ENCODE results near the gene ZNF750.
A peak's percentile ranks its signal among the peaks of the same experiment; 100 is the strongest.

The ZNF750 gene

GRCh38 chr17:82872591-82873520 is 33.0 kb upstream of the ZNF750 start:
- no peak for DNase-seq

DNA sequence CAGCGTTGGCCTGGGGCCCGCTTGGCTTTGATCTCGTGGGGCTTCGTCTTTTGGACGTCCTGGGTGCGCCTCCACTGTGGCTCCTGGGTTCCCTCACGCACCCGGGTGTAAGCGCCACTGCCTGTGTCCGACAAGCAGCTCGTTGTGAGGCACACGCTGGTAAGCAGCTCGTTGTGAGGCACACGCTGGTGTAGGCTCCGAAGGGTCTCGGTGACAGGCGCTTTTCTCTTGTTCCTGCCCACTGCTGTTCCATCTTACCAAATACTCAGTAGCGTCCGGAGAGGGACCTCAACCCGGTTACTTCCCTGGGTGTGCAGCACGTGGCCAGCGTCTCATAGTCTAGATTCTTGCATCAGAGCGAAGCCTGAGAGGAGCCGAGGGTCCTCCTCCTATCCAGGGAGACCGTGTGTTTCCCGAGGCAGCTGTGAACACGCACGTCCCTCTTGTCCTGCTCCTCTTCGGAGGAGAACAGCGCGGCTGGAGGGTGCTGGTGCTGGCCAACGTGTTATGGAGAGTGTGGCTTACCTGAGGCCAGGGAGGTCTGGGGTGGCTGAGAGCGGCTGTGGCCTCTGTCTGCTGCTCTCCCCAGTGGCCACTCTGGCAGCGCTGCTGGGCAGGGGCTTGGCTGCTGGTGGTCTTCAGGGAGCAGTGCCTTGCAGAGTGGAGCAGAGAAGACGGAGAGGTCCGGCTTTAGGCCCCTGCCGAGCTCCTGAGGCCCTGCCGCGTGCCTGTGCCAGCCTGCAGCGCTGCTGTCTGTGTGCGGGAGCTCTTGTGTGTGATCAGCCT is 32.1 kb upstream of the ZNF750 start:
- DNase-seq = no peak

GRCh38 chr17:82871056-82871775 is 31.4 kb upstream of the ZNF750 start:
- DNase-seq = no peak

GRCh38 chr17:82870541-82870940 is 30.7 kb upstream of the ZNF750 start:
- DNase-seq = no peak

- no peak for DNase-seq
Measured at GRCh38 chr17:82870091-82870491, 30.3 kb upstream of the ZNF750 start.

DNA sequence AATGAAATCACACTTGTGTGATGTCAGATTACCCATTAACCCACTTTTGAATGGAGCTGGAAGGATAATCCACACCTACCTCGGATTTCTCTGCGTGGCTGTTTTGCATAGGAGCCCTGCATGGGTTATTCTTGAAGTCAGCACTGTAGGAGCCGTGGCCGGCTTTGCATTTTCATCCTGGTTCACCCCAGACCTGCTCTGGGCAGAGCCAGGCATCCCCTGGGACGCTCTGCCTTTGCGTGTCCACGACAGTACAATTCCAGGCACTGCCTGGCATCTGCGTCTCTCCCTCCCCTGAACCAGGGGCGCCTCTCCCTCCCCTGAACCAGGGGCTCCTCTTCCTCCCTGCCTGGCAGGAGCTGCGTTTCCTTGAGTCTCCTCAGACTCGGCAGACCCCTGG is 29.7 kb upstream of the ZNF750 start:
- DNase-seq = no peak

GRCh38 chr17:82868715-82869131 is 28.9 kb upstream of the ZNF750 start:
- no peak for DNase-seq

GRCh38 chr17:82867763-82868325 is 28.0 kb upstream of the ZNF750 start:
- DNase-seq = no peak

GRCh38 chr17:82866590-82867191 is 26.9 kb upstream of the ZNF750 start:
- peak; percentile 70 for DNase-seq

DNA sequence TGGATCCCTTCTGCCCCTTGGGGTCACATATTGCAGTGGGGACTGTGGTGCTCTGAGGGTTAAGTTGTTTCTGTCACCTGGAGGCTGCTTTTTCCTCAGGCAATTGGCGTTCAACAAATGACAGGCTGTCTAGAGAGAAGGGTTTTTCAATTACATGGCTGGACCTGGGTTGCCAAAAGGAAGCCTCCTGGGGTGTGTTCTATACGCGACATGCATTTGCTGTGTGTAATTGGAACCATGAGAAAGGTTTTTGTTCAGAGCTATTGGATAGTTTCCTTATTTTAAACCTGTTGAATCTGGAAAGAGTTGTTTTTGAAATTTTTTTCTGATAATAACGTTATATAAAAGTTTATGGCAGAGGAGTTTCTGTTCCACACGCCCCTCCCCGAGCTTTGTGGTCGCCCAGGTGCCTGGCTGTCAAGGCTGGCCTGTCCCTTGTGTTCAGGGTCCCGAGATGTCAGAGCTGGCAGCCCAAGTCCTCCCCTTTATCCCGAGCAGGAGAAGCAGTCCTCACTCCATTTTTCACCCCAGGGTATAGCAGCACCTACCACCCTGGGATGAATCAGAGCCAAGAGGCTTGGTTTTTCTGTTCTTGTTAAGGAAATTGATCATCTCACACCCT is 26.1 kb upstream of the ZNF750 start:
- no peak for DNase-seq

DNA sequence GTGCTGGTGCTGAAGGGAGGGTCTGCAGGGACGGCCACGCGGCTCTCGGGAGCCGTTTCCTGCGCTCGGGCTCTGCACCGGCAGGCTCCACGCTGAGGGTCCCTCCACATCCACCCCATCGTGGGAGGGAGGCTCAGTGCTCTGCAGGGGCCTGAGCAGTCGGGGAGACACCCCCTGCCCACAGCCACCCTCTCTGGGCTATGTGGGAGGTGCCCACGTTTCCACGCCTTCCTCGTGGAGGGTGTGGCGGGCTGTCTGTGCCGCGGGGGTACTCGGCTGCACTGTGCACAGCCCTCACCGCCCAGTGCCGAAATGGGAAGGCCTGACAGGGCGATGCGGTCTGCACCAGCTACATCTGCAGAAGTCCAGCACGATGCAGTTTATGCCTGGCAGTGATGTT is 25.5 kb upstream of the ZNF750 start:
- DNase-seq = no peak

DNA sequence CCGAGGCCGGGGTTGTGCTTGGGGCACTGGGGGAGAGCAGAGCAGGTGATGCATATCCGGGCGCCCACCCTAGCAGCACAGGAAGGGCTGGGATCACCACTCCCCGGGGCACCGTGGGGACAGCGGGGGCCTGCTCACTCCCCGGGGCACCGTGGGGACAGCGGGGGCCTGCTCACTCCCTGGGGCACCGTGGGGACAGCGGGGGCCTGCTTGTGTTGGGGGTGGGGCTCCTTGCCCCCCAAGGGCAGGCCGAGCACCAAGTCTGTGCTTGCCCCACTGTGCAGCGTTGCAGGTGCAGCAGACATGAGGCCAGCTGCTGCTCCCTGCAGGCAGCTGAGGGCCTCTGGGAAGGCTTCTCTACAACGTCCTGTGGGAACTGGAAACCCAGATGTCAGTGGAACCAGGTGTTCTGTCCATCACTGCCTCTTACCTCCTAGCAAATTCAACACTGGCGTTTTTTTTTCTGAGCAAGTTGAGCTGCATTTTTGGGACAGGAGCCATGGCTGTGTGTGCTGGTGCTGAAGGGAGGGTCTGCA is 25.0 kb upstream of the ZNF750 start:
- DNase-seq = no peak

GRCh38 chr17:82863941-82864712 is 24.3 kb upstream of the ZNF750 start:
- peak; percentile 85 for DNase-seq

- no peak for DNase-seq
Measured at GRCh38 chr17:82863383-82863940, 23.6 kb upstream of the ZNF750 start.

DNA sequence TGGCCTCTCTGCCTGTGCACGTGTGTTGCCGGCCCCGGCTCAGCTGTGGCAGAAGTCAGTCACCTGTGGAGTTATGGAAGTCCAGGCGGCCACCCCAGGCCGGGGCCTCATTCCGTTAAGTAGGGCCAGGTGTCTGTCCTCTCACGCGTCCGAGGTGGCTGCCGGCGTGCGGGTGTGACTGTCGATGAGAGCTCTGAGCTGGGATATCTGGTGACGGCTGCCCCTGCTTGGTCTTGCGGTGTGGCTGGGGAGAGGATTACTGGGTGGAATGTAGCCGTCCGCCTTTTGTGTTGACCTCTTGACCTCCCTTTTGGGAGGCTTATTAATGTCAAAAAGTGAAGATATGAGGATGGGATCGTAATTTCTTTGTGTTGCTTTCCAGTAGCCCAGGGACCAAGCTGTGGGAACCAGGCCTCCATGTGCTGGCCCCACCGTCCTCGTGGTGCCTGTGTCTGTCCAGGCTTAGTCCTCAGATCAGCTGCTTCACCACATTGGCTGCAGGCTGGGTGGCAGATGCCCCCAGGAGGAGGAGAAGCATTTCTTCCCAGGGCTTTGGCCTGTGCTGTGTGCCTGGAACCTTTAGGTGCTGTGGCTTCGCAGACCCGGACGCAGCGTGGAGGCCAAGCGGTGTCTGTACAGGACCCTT is 23.0 kb upstream of the ZNF750 start:
- no peak for DNase-seq

DNA sequence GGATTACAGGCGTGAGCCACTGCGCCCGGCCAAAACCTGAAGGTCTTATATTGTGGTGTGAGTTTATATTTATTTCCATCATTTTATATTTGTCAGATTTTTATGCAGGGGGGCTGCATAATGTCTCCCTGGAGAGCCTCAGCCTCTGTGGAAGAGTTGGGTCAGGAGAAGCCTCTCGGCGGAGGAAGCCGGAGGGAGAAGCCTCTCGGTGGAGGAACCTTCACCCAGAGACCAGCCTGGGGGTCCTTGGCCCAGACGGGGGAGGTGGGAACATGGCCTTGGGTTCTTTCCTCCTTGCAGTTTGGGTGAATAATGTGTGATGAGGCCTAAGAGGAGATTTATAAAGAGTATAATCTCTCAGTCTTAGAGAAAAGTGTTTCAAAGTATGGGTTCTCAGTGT is 22.4 kb upstream of the ZNF750 start:
- DNase-seq = no peak

DNA sequence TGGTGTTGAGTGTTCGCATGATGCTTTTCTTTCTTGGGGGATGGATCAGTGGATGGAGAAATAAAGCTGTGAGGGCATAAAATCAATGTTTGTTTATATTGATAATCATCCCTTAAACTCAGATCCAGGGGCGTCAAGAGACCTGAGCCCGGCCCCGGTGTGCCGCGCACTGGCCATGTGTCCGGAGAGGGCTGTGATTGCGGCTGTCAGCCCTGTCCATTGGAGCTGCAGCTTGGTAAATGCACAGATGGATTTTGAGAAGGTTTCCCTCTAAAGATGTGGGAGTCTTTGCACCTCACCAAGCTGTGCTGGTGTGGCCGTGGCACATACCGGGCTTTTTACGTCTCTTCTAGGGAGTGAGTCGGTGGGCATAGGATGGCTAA is 21.6 kb upstream of the ZNF750 start:
- DNase-seq = no peak

DNA sequence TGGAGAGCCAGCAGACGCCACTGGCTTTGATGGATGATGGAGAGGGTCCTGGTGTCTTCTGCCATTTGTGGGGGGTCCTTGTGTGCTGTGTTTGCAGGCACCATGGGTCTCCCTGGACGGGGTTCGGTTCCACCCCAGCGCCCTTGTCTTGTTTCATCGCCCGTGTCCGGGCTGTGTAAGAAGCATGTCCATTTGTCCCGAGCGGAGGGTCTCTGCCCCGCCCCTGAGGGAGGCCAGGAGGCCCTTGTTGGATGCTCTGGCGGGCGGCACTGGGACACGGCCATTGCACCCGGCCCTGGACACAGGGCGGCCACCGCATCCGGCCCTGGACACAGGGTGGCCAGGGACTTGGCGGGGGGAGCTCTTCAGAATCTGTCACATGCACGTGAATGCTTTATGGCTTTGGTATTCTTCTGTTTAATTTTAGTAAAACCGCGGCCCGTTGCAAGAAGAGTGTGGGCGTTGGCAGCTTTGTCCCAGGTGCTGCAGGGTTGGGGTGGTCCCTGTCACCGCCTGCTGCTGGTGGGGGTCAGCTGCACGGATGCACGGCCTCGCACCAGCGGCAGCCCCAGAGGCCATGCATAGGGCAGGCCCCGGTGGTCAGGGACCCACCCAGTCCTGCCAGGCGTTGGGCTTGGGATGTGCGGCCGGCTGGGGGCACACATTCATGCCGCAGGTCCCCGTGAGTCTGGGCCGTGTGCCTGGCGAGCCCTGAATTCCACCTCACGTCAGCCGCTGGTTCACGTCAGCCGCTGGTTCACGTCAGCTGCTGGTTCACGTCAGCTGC is 21.0 kb upstream of the ZNF750 start:
- DNase-seq = no peak
